HG02852 (cell line): Measurements from ENCODE around the gene ARID1B.
A peak's percentile ranks its signal among the peaks of the same experiment; 100 is the strongest.
"Not testable (repeated sequence)": the region's sequence is repeated elsewhere in the genome, so short reads cannot be mapped to it uniquely, and the experiment has no call there.

Experiments used
- ATAC-seq: cut with Tn5 transposase; IDR thresholded peaks from one replicate; pipeline ENCODE4 v1.9.1; 2021; ENCODE audit warnings: mild to moderate bottlenecking, moderate library complexity; ENCODE audit not compliant: unreplicated experiment

Gene ARID1B

GRCh38 chr6:156980948-156981347, 203.8 kb downstream of the ARID1B start:
- no peak for ATAC-seq

GRCh38 chr6:156982168-156982567, 205.0 kb downstream of the ARID1B start:
- ATAC-seq, result no peak

DNA sequence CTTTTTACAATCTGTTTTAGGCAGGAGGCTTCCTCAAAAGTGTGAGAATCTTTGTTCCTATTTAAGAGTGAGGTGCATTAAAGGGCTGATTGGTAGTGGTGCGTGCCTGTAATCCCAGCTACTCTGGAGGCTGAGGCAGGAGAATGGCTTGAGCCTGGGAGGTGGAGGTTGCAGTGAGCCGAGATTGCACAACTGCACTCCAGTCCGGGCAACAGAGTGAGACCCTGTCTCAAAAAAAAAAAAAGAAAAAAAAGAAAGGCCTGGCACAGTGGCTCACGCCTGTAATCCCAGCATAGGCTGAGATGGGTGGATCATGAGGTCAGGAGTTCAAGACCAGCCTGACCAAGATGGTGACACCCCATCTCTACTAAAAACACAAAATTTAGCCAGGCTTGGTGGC, 205.7 kb downstream of the ARID1B start:
- not testable (repeated sequence) for ATAC-seq

GRCh38 chr6:156984178-156984738, 207.1 kb downstream of the ARID1B start:
- peak; percentile 54 for ATAC-seq

GRCh38 chr6:156985309-156985708, 208.1 kb downstream of the ARID1B start:
- no peak for ATAC-seq

GRCh38 chr6:156988276-156989158, 211.3 kb downstream of the ARID1B start:
- ATAC-seq, result peak; percentile 75

DNA sequence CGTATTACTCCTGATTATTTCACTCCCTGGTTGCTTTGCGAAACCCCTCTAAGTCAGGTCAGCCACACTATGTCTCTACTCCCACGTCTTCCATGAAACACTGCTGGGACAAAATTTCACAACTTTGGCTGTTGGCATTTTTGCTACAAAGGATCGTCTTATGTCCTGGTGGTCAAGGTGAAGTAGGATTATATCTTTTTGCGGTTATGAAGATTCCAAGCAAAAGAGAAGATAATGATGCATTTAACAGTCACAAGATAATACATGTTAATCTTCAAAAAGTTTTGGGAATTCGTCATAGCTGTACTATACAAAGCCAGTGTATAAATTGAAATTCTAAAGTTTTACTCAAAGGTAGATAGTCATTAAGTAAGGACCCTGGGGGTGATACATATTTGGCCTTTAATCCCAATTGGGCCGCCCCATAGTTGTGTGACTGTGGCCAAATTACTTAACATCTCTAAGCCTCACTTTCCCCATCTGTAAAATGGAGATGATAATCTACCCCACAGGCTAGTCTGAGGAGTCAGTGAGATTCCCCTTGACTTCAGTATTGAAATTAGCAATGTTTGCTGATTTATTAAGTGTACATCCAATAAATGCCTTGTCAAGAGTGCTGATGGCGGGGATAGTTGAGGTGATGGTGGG, 212.1 kb downstream of the ARID1B start:
- ATAC-seq, result no peak

- ATAC-seq, result no peak
Measured at GRCh38 chr6:156992020-156992804, 215.0 kb downstream of the ARID1B start.

DNA sequence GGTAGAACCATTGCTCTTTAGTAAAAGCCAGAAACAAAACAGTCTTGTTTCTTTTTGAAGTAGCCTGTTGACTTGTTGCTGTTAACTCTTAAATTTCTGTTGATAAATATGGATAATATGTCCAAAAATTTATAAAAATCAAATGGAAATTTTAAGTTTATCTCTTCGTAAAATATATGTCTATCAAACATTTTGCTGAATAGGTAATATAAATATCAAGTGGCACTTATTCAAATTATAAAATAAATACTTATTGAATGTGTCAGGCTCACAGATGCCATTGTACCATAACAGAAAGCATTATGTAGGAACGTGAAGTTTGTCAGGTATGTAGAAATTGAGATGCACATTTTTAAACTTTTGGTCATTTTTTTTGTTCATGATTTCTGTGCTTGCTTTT, 216.5 kb downstream of the ARID1B start:
- ATAC-seq, result no peak

- no peak for ATAC-seq
Measured at GRCh38 chr6:156994215-156995076, 217.3 kb downstream of the ARID1B start.

DNA sequence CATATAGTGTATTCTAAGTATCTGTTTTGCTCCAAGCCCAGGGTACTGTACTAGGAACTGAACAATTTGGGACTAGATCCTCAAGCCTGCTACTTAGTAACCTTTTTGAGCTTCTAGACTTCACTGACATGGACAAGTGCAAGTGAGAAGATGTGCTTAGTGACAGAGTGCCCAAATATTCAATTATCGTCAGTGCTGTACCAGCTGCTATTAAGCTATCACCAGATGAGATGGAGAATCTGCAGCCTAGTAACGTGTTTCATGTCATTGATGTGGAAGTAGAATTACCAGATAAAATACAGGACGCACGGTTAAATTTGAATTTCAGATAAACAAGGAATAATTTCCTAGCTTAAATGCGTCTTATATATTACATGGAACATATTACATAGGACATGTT, 218.3 kb downstream of the ARID1B start:
- no peak for ATAC-seq

DNA sequence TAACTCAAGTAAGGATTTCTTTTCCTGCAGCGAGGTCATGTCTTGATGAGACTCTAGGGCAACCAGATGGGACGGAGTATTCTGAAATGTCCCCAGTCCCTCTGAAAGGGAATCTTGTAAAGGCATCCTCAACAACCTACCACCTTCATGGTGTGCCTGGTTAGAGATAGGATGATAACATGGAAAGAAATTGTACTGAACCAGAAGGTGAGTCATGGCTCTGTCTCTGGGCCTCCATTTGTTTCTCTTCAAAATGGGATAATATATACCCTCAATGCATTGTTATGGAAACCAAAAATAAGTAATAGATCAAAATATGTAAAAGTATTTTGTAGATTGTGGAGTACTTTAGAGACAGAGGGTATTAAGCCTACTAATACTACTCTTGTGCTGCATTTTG, 219.1 kb downstream of the ARID1B start:
- ATAC-seq, result no peak

GRCh38 chr6:156998794-156999330, 221.7 kb downstream of the ARID1B start:
- ATAC-seq, result no peak

- no peak for ATAC-seq
Measured at GRCh38 chr6:156999762-157000161, 222.6 kb downstream of the ARID1B start.

DNA sequence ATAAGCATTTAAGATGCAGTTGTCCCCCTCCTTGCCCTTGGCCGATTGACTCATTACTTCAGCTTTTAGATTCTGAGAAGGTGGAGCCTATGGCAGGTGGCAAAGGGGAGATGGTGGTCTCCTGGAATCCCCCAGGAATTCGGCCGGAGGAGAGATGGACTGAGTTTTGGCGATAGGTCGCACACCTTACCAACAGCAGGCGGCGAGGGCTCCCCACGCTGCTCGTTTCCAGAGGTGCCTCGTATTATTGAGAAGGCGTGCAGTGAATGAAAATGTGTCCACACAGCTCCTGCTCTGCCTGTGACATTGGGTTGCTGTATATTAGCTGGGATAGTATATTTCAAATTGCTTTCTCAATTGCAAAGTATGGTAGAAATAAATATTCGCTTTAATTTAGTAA, 224.5 kb downstream of the ARID1B start:
- ATAC-seq, result no peak

DNA sequence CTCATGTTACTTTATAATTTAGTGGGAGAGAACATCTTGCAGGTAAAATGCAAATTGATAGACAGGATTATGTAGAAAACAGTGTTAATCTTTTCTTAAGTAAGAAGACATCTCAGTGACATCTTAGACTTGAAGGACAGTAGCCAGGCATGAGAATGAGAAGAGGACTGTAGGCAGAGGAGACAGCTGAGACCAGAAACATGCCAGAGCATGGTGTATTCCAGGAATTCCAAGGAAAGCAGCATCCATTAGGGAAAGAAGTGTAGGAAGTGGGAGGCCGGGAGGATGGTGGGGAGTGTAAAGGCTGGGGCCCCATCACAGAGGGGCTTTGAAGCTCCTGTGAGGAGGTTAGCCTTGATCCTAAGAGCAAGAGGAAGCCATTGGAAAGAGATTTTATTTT, 225.6 kb downstream of the ARID1B start:
- no peak for ATAC-seq

DNA sequence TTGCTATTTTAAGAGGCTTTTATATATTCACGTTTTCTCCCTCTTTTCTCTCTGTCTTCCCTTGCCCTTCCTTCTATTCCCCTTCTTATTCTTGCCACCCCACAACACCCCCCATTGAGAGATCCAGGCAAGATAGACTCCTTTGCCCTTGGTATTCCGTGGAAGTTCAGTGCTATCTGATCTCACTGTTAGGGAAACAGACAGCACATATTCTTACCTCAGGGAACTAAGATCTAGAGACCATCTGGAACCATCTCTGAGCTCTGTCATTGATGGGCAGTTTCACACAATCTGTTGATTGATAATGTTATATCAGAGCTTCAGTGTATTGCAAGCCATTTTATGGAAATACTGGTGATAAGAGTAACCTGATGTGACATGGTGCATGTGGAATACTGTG, 228.8 kb downstream of the ARID1B start:
- ATAC-seq, result no peak

DNA sequence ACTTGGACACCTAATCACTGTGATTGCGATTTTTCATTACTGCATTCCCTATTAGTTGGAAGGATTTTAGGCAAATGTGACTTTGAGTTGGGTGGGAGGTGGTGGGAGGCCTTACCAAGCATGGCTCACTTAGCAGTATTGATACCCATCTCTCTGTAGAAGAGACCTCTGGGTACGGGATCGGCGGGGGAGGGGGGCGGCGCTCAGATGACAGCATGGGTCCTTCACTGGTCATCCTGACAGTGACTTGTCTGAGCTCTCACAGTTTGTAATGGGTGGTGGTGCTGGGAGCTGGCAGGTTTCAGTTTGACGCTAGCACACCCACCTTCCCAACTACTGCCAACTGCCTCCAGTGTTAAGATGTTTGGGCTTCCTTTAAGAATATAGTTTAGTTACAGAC, 231.4 kb downstream of the ARID1B start:
- no peak for ATAC-seq

- ATAC-seq, result no peak
Measured at GRCh38 chr6:157012355-157012754, 235.2 kb downstream of the ARID1B start.
